HCT116 (cell line): ENCODE data around the gene SLC8A1. TPM values are rescaled to one million over a fixed set of nuclear protein-coding genes. Genes with fewer than 3 reads are reported as not detected.

ENCODE experiments used
- ATAC-seq: fragments of 200-7000 bp; cut with Tn5 transposase; 2 replicates; pipeline ENCODE4 v1.9.1; 2020; ENCODE audit warnings: mild to moderate bottlenecking, moderate library complexity
- BruUV-seq: library from RNA; stranded (reverse); fragments of 400-500 nt; replicated peaks from 2 replicates; lab custom pipeline; 2021; lab: Mats Ljungman, UMichigan
- CTCF ChIA-PET: fragments of 300-600 bp; sonication (Branson Sonifier 250); formaldehyde crosslinking; loops from one replicate; lab custom pipeline; 2021; ENCODE audit warnings: antibody characterized with exemption; lab: Charles Lee
- POLR2A ChIA-PET: fragments of 300-600, 350-600 bp; sonication (Branson Sonifier 250); formaldehyde crosslinking; loops from one replicate; lab custom pipeline; 2021; ENCODE audit warnings: antibody characterized with exemption; lab: Charles Lee
- RAD21 ChIA-PET, 2 experiments: fragments of 300-600 bp; sonication (Branson Sonifier 250); formaldehyde crosslinking; loops; one replicate each; lab custom pipeline; 2023; ENCODE audit warnings: low total read pairs in 2 of 2; ENCODE audit not compliant: uncharacterized antibody in 2 of 2, unreplicated experiment in 2 of 2, low non-redundant PET in 1 of 2; lab: Charles Lee
- DNase-seq: peaks from one replicate; pipeline ENCODE4 v3.0.0-alpha.2; 2010; ENCODE audit warnings: low read depth, low spot score
- H2AFZ ChIP-seq: fragments of 200-600 bp; shearing (Covaris generic), sonication (generic); 2 replicates; pipeline ENCODE4 v1.6.1; 2017; ENCODE audit warnings: low read depth, mixed run types, mixed read lengths, antibody characterized with exemption, low read length; ENCODE audit not compliant: poor library complexity, severe bottlenecking
- H3K27ac ChIP-seq: 2 replicates; pipeline ENCODE4 v1.5.1; 2012; ENCODE audit warnings: low read depth, low read length
- H3K27me3 ChIP-seq: fragments of 200-600 bp; sonication (generic); 2 replicates; pipeline ENCODE4 v1.6.1; 2016; ENCODE audit warnings: mixed run types, low read length, mixed read lengths; ENCODE audit not compliant: insufficient read depth
- H3K36me3 ChIP-seq, 2 experiments: fragments of 200-500 bp in 1 of 2; fragments of 200-600 bp in 1 of 2; sonication (Bioruptor generic) in 1 of 2; sonication (generic) in 1 of 2; 2 replicates each; pipeline versions ENCODE4 v1.5.1 to v1.6.1; 2014 to 2016; ENCODE audit warnings: low read length in 2 of 2, inconsistent platforms in 1 of 2, mixed read lengths in 1 of 2, mixed run types in 1 of 2; ENCODE audit not compliant: insufficient read depth in 2 of 2, control insufficient read depth in 1 of 2
- H3K4me1 ChIP-seq, 2 experiments: fragments of 200-600 bp in 1 of 2; sonication (generic) in 1 of 2; 2 replicates each; pipeline versions ENCODE4 v1.5.1 to v1.6.1; 2012 to 2017; ENCODE audit warnings: low read length in 2 of 2, inconsistent platforms in 1 of 2, mild to moderate bottlenecking in 1 of 2, mixed read lengths in 1 of 2, mixed run types in 1 of 2, moderate library complexity in 1 of 2; ENCODE audit not compliant: insufficient read depth in 2 of 2, control insufficient read depth in 1 of 2
- H3K4me2 ChIP-seq: fragments of 200-600 bp; sonication (generic); 2 replicates; pipeline ENCODE4 v1.6.1; 2017; ENCODE audit warnings: mixed run types, low read length, mixed read lengths
- H3K4me3 ChIP-seq, 2 experiments: fragments of 200-600 bp in 1 of 2; sonication (generic) in 1 of 2; replicated peaks in 1 of 2; 2 replicates each; pipeline ENCODE4 v1.5.1; 2011 to 2016; ENCODE audit warnings: low read length in 2 of 2, control low read depth in 1 of 2, low read depth in 1 of 2, mild to moderate bottlenecking in 1 of 2, mixed read lengths in 1 of 2, mixed run types in 1 of 2
- H3K79me2 ChIP-seq: fragments of 200-600 bp; sonication (generic); 2 replicates; pipeline ENCODE4 v1.6.1; 2017; ENCODE audit warnings: mild to moderate bottlenecking, mixed run types, low read length, moderate library complexity, mixed read lengths; ENCODE audit not compliant: insufficient read depth
- H3K9ac ChIP-seq: fragments of 200-600 bp; sonication (generic); 2 replicates; pipeline ENCODE4 v1.6.1; 2016; ENCODE audit warnings: low read length, mixed read lengths
- H3K9me2 ChIP-seq: fragments of 200-600 bp; sonication (generic), shearing (Covaris generic); 2 replicates; pipeline ENCODE4 v1.6.1; 2017; ENCODE audit warnings: mixed run types, mild to moderate bottlenecking, moderate library complexity; ENCODE audit not compliant: insufficient read depth
- H3K9me3 ChIP-seq, 2 experiments: fragments of 200-500 bp in 1 of 2; fragments of 200-600 bp in 1 of 2; sonication (Bioruptor generic) in 1 of 2; sonication (generic) in 1 of 2; 2 replicates each; pipeline ENCODE4 v1.6.1; 2014 to 2017; ENCODE audit warnings: low read length in 2 of 2, mixed read lengths in 2 of 2, inconsistent platforms in 1 of 2, low read depth in 1 of 2, mild to moderate bottlenecking in 1 of 2, mixed run types in 1 of 2, moderate library complexity in 1 of 2; ENCODE audit not compliant: control insufficient read depth in 1 of 2, insufficient read depth in 1 of 2
- H4K20me1 ChIP-seq: fragments of 200-600 bp; sonication (generic), shearing (Covaris generic); 2 replicates; pipeline ENCODE4 v1.6.1; 2017; ENCODE audit warnings: mixed run types, mild to moderate bottlenecking, moderate library complexity; ENCODE audit not compliant: insufficient read depth
- CBX3 ChIP-seq: IDR thresholded peaks from 2 replicates; pipeline ENCODE4 v1.6.1; 2012; ENCODE audit warnings: low read depth
- EGR1 ChIP-seq: IDR thresholded peaks from 2 replicates; pipeline ENCODE4 v1.6.1; 2012; ENCODE audit warnings: low read depth
- ELF1 ChIP-seq: IDR thresholded peaks from 2 replicates; pipeline ENCODE4 v1.6.1; 2012; ENCODE audit warnings: low read depth, borderline replicate concordance
- EZH2phosphoT487 ChIP-seq: fragments of 200-600 bp; IDR thresholded peaks from 2 replicates; pipeline ENCODE4 v1.6.1; 2018; ENCODE audit warnings: antibody characterized with exemption, borderline replicate concordance
- FOSL1 ChIP-seq: IDR thresholded peaks from 2 replicates; pipeline ENCODE4 v1.6.1; 2012; ENCODE audit warnings: low read depth
- JUND ChIP-seq: IDR thresholded peaks from 2 replicates; pipeline ENCODE4 v1.6.1; 2012
- POLR2A ChIP-seq: IDR thresholded peaks from 2 replicates; pipeline ENCODE4 v1.7.0; 2011; ENCODE audit warnings: borderline replicate concordance; ENCODE audit not compliant: insufficient read depth, insufficient read length; ENCODE audit errors: extremely low read depth
- POLR2AphosphoS5 ChIP-seq: IDR thresholded peaks from 2 replicates; pipeline ENCODE4 v1.6.1; 2011; ENCODE audit warnings: mild to moderate bottlenecking, low read depth, low read length, moderate library complexity
- RAD21 ChIP-seq: IDR thresholded peaks from 2 replicates; pipeline ENCODE4 v1.6.1; 2012; ENCODE audit warnings: low read depth, mild to moderate bottlenecking
- SIN3A ChIP-seq: IDR thresholded peaks from 2 replicates; pipeline ENCODE4 v1.6.1; 2012; ENCODE audit warnings: low read depth
- SP1 ChIP-seq: IDR thresholded peaks from 2 replicates; pipeline ENCODE4 v1.6.1; 2012; ENCODE audit warnings: low read depth
- SRF ChIP-seq: IDR thresholded peaks from 2 replicates; pipeline ENCODE4 v1.6.1; 2012; ENCODE audit warnings: low read depth
- TCF7L2 ChIP-seq: IDR thresholded peaks from 2 replicates; pipeline ENCODE4 v1.7.0; 2011; ENCODE audit warnings: borderline replicate concordance, inconsistent platforms; ENCODE audit not compliant: insufficient read depth, insufficient read length; ENCODE audit errors: extremely low read depth
- YY1 ChIP-seq: IDR thresholded peaks from 2 replicates; pipeline ENCODE4 v1.6.1; 2011; ENCODE audit warnings: low read length, low read depth, moderate library complexity, mild to moderate bottlenecking; ENCODE audit not compliant: insufficient replicate concordance; ENCODE audit errors: extremely low read depth
- ZFX ChIP-seq: fragments of 450-650 bp; IDR thresholded peaks from 2 replicates; pipeline ENCODE4 v1.6.1; 2017
- ZNF274 ChIP-seq: fragments of 200-500 bp; sonication (Bioruptor generic); IDR thresholded peaks from 2 replicates; pipeline ENCODE4 v1.6.1; 2014; ENCODE audit warnings: mild to moderate bottlenecking, low read depth, low read length, inconsistent platforms
- intact Hi-C: fragments of 100-400 bp; cut with micrococcal nuclease; formaldehyde crosslinking; loops from 2 replicates; pipeline ENCODE4 v1.10.0; 2022
- total RNA-seq: library from RNA; stranded (reverse); gene quantifications from one replicate; pipeline ENCODE4 v1.2.1, GENCODE V29; 2021; ENCODE audit not compliant: unreplicated experiment
- TF ChIP-seq, protein P1 (sequence below): IDR thresholded peaks from 2 replicates; pipeline ENCODE4 v1.6.1; 2011; ENCODE audit warnings: mild to moderate bottlenecking, low read length, moderate library complexity; ENCODE audit not compliant: insufficient replicate concordance; ENCODE audit errors: extremely low read depth
- TF ChIP-seq, protein P2 (sequence below): IDR thresholded peaks from 2 replicates; pipeline ENCODE4 v1.6.1; 2012
- TF ChIP-seq, protein P3 (sequence below): IDR thresholded peaks from 2 replicates; pipeline ENCODE4 v1.6.1; 2012

SLC8A1 gene
- total RNA-seq, 1 experiment from 2014 or later: 0.07 TPM

DNA sequence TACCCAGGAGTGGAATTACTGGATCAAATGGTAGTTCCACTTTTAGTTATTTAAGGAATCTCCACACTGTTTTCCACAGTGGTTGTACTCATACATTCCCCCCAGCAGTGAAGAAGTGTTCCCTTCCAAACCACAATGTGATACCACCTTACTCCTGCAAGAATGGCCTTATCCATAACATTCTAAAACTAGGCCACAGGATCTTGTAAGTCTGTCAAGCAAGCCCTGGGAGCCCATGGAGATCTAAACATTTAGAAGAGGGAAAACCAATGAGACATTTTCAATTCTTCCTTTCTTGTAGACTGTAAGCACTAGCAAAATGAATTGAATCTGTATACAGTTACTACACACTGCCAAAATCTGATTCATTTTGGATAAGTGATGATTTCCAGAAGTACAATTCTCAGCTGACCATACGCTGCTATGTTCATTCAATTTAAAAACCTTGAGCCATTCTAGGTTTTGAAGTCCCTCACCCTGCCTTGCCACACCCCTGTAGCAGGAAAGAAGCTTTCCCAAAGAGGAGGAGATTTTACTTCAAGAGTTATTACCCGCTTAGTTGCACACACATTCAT lies 149.1 kb downstream of the SLC8A1 start:
- H3K4me3 ChIP-seq: no peak overlapping the region

DNA sequence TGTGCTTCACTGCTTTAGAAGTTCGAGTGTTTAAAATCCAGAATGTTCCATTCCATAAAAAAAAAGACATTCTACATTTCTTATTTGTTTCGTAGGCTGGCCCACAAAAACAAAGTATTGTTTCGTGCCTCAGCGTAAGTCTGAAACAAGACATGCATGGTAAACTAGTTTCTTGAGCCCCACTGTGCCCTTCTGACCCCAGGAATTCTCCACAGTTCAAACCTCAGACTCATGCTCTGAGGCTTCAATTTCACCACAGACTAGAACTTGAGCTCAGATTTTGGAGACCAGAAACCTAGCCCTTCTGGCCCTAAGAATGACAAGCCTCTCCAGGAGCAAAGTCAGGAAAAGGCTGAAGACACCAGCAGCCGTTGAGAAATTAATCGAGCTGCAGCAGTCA lies 151.5 kb downstream of the SLC8A1 start:
- no peaks in the 10 kb centered on the region for H4K20me1 ChIP-seq
- no peaks in the 10 kb centered on the region for H3K9me3 ChIP-seq
- RAD21 ChIA-PET: no interaction called here

More for the DNA sequence above, 149.1 kb downstream of the SLC8A1 start:
- Histone ChIP-seq H3K4me2 (no peak overlapping the region), H3K27ac (no peak overlapping the region), H3K9me2 (no peaks in the 10 kb centered on the region), H3K9ac (no peak overlapping the region), H4K20me1 (no peaks in the 10 kb centered on the region), H3K36me3 (no peaks in the 10 kb centered on the region), H2AFZ (no peak overlapping the region), H3K4me1 (no peaks in the 10 kb centered on the region), H3K9me3 (no peaks in the 10 kb centered on the region), H3K27me3 (peaks cover 6% of the 10 kb centered on the region; the same call in 1 of the 2 replicates), H3K79me2 (no peaks in the 10 kb centered on the region)
- no TSS peak for BruUV-seq
- DNase-seq (no peak), ATAC-seq (no peak)
- POLR2A ChIA-PET: no interaction called here
- intact Hi-C loops: no loop called here
- CTCF ChIA-PET: no interaction called here
- TF ChIP-seq RAD21 (no peak), EZH2phosphoT487 (no peak)
- RAD21 ChIA-PET: no interaction called here

More for the DNA sequence above, 151.5 kb downstream of the SLC8A1 start:
- H3K4me2 ChIP-seq: no peak overlapping the region
- intact Hi-C loops: no loop called here
- ChIA-PET CTCF (no interaction called here), POLR2A (no interaction called here)
- H3K4me3 ChIP-seq: no peak overlapping the region
- H2AFZ ChIP-seq: no peak overlapping the region
- no peak for DNase-seq
- H3K79me2 ChIP-seq: no peaks in the 10 kb centered on the region
- no peaks in the 10 kb centered on the region for H3K9me2 ChIP-seq
- BruUV-seq: no TSS peak
- ATAC-seq: no peak
- H3K27ac ChIP-seq: no peak overlapping the region
- H3K36me3 ChIP-seq: no peaks in the 10 kb centered on the region
- no peak overlapping the region for H3K9ac ChIP-seq
- no peaks in the 10 kb centered on the region for H3K4me1 ChIP-seq
- TF ChIP-seq SIN3A (no peak), JUND (no peak), ZFX (no peak), FOSL1 (no peak), RAD21 (no peak), SRF (no peak), ZNF274 (no peak), TCF7L2 (no peak), EGR1 (no peak), POLR2AphosphoS5 (no peak), POLR2A (no peak), ELF1 (no peak), SP1 (no peak), EZH2phosphoT487 (no peak), CBX3 (no peak), YY1 (no peak)
- TF ChIP-seq, protein P1, sequence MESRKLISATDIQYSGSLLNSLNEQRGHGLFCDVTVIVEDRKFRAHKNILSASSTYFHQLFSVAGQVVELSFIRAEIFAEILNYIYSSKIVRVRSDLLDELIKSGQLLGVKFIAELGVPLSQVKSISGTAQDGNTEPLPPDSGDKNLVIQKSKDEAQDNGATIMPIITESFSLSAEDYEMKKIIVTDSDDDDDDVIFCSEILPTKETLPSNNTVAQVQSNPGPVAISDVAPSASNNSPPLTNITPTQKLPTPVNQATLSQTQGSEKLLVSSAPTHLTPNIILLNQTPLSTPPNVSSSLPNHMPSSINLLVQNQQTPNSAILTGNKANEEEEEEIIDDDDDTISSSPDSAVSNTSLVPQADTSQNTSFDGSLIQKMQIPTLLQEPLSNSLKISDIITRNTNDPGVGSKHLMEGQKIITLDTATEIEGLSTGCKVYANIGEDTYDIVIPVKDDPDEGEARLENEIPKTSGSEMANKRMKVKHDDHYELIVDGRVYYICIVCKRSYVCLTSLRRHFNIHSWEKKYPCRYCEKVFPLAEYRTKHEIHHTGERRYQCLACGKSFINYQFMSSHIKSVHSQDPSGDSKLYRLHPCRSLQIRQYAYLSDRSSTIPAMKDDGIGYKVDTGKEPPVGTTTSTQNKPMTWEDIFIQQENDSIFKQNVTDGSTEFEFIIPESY: no peak
- TF ChIP-seq, protein P2, sequence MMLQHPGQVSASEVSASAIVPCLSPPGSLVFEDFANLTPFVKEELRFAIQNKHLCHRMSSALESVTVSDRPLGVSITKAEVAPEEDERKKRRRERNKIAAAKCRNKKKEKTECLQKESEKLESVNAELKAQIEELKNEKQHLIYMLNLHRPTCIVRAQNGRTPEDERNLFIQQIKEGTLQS: no peak
- TF ChIP-seq, protein P3, sequence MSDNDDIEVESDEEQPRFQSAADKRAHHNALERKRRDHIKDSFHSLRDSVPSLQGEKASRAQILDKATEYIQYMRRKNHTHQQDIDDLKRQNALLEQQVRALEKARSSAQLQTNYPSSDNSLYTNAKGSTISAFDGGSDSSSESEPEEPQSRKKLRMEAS: no peak
- TF ChIP-seq, all 23 proteins: peak for 0
- 0 out of 2 replicates have a peak, but pooled peaks cover 5% of the 10 kb centered on the region for H3K27me3 ChIP-seq
